ENCODE data around the gene HAVCR2.

GRCh38 chr5:157038568-157039187 lies 70.2 kb downstream of the HAVCR2 start:
- no peak for TF ChIP-seq EP300 (IDR thresholded peaks at IDR 0.05; ENCODE audit: low read depth in 2 of 2, low read length in 2 of 2)
- TF ChIP-seq EP300 (CRISPR knock-in tag; IDR thresholded peaks at IDR 0.05; ENCODE audit: borderline replicate concordance): no peak
- TF ChIP-seq DMAP1 (CRISPR knock-in tag; IDR thresholded peaks at IDR 0.05): no peak
- no peak for TF ChIP-seq E2F1 (CRISPR knock-in tag; IDR thresholded peaks at IDR 0.05)
- no peak for TF ChIP-seq BRF2 (CRISPR knock-in tag; IDR thresholded peaks at IDR 0.05)
- TF ChIP-seq YY1 (IDR thresholded peaks at IDR 0.05; ENCODE audit: insufficient read depth, insufficient replicate concordance, low read depth, low read length): no peak
- no peak for TF ChIP-seq NFE2 (CRISPR knock-in tag; IDR thresholded peaks at IDR 0.05)
- TF ChIP-seq ZNF549 (CRISPR knock-in tag; IDR thresholded peaks at IDR 0.05): no peak
- no peak for TF ChIP-seq TCF12 (IDR thresholded peaks at IDR 0.05)
- TF ChIP-seq TCF12 (CRISPR knock-in tag; IDR thresholded peaks at IDR 0.05): no peak
- TF ChIP-seq SMARCC2 (IDR thresholded peaks at IDR 0.05): no peak
- no peak for TF ChIP-seq CTCF (CRISPR knock-in tag; IDR thresholded peaks at IDR 0.05)
- no peak for TF ChIP-seq PBX2 (CRISPR knock-in tag; IDR thresholded peaks at IDR 0.05)
- TF ChIP-seq SMAD3 (CRISPR knock-in tag; IDR thresholded peaks at IDR 0.05): no peak

Measured in HepG2 (cell line).